ENCODE results near the gene KIF1A. TPM values are rescaled to one million over a fixed set of nuclear protein-coding genes. Genes with fewer than 3 reads are reported as not detected.

The KIF1A gene
- total RNA-seq, 2 donors from 2014 or later = 18.9 to 55.8 TPM

GRCh38 chr2:240736281-240737250 lies 83.5 kb downstream of the KIF1A start:
- Histone ChIP-seq H3K27me3 (replicated peaks; ENCODE audit: insufficient read depth) (no peaks in the 10 kb centered on the region), H3K9me3 (no peaks in the 10 kb centered on the region), H3K4me1 (replicated peaks) (no peaks in the 10 kb centered on the region), H3K36me3 (no peaks in the 10 kb centered on the region), H3K27ac (no peak overlapping the region), H3K4me3 (no peak overlapping the region)
- 82% methylated on average over 35 of the region's 35 CpGs for WGBS
- intact Hi-C loops (cut with DNase I) = no loop called here
- no peak for DNase-seq (ENCODE audit: low spot score)
- TF ChIP-seq POLR2AphosphoS5 (IDR thresholded peaks at IDR 0.05) = no peak

DNA sequence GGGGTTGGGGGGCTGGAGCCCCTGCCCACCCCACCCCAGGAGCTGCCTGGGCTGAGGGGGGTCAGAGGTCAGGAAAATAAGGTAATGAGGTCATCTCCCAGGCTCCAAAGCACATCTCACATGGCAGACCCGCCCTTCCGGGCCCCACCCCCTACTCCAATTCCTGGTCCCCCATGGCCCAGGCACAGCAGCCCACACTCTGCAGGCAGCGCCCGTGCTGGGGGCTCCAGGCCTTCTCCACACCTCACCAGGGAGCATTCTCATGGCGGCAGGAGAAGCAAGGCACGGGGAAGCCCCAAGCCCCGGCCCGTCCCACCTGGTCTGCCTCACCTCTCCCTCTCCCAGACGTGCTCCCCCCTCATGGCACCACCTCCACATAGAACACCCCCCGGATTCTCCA lies 84.5 kb downstream of the KIF1A start:
- WGBS = 92% methylated on average over 10 of the region's 10 CpGs
- Histone ChIP-seq H3K27ac (no peak overlapping the region), H3K4me1 (replicated peaks) (no peaks in the 10 kb centered on the region), H3K9me3 (no peaks in the 10 kb centered on the region), H3K27me3 (replicated peaks; ENCODE audit: insufficient read depth) (no peaks in the 10 kb centered on the region), H3K36me3 (no peaks in the 10 kb centered on the region), H3K4me3 (no peak overlapping the region)
- no peak for DNase-seq (ENCODE audit: low spot score)
- intact Hi-C loops (cut with DNase I) = no loop called here
- TF ChIP-seq POLR2AphosphoS5 (IDR thresholded peaks at IDR 0.05) (no peak), POLR2A (IDR thresholded peaks at IDR 0.05) (no peak)
- TF ChIP-seq, protein P1, sequence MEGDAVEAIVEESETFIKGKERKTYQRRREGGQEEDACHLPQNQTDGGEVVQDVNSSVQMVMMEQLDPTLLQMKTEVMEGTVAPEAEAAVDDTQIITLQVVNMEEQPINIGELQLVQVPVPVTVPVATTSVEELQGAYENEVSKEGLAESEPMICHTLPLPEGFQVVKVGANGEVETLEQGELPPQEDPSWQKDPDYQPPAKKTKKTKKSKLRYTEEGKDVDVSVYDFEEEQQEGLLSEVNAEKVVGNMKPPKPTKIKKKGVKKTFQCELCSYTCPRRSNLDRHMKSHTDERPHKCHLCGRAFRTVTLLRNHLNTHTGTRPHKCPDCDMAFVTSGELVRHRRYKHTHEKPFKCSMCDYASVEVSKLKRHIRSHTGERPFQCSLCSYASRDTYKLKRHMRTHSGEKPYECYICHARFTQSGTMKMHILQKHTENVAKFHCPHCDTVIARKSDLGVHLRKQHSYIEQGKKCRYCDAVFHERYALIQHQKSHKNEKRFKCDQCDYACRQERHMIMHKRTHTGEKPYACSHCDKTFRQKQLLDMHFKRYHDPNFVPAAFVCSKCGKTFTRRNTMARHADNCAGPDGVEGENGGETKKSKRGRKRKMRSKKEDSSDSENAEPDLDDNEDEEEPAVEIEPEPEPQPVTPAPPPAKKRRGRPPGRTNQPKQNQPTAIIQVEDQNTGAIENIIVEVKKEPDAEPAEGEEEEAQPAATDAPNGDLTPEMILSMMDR (IDR thresholded peaks at IDR 0.05) = no peak

GRCh38 chr2:240734756-240735155 lies 85.3 kb downstream of the KIF1A start:
- no peak for DNase-seq (ENCODE audit: low spot score)
- H3K9me3 ChIP-seq = no peaks in the 10 kb centered on the region
- intact Hi-C loops (cut with DNase I) = no loop called here
- no peaks in the 10 kb centered on the region for H3K4me1 ChIP-seq (replicated peaks)
- 95% methylated on average over 14 of the region's 17 CpGs for WGBS
- no peaks in the 10 kb centered on the region for H3K36me3 ChIP-seq
- H3K27ac ChIP-seq = no peak overlapping the region
- H3K27me3 ChIP-seq (replicated peaks; ENCODE audit: insufficient read depth) = no peaks in the 10 kb centered on the region
- TF ChIP-seq POLR2A (IDR thresholded peaks at IDR 0.05) = no peak
- no peak for TF ChIP-seq POLR2AphosphoS5 (IDR thresholded peaks at IDR 0.05)
- TF ChIP-seq, protein P1 (IDR thresholded peaks at IDR 0.05) = no peak
- H3K4me3 ChIP-seq = no peak overlapping the region

- no peak for DNase-seq (ENCODE audit: low spot score)
- no peaks in the 10 kb centered on the region for H3K27me3 ChIP-seq (replicated peaks; ENCODE audit: insufficient read depth)
- no peak overlapping the region for H3K4me3 ChIP-seq
- intact Hi-C loops (cut with DNase I) = no loop called here
- H3K27ac ChIP-seq = no peak overlapping the region
- H3K36me3 ChIP-seq = no peaks in the 10 kb centered on the region
- WGBS = 82% methylated on average over 24 of the region's 24 CpGs
- no peaks in the 10 kb centered on the region for H3K4me1 ChIP-seq (replicated peaks)
- no peaks in the 10 kb centered on the region for H3K9me3 ChIP-seq
- TF ChIP-seq POLR2A (IDR thresholded peaks at IDR 0.05) (no peak), POLR2AphosphoS5 (IDR thresholded peaks at IDR 0.05) (no peak)
- TF ChIP-seq, protein P1 (IDR thresholded peaks at IDR 0.05) = no peak
Observed at GRCh38 chr2:240733803-240734495, 86.1 kb downstream of the KIF1A start.

DNA sequence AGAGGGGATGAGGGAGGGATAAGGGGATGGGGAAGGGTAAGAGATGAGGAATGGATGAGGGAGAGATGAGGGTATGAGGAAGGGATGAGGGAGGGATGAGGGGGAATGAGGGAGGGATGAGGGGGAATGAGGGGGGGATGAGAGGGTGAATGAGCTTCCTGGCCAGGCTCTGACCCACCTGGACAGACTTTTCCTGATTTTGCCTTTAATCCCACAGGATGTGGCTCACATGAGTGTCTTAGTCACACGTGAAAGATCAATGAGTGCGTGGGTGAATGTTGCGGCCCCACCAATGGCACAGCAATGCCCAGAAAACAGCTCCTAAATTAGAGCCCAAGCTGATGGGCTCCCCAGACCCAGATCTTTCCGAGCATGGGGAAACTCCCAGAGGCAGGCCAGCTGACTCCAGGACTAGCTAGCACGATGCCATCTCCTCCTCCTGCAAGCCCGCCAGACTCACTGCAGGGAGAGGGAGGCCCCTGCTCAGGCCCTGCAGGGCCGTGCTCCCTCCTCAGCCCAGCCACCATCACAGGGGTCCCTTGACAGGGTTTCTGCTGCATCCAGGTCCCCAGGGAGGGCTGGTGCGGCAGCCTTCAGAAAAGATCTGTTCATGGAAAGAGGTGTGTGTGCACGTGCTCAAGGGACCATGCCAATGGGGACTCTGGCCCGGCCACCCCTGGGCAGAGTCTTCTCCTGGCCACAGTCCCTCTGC lies 87.0 kb downstream of the KIF1A start:
- TF ChIP-seq POLR2A (IDR thresholded peaks at IDR 0.05) = no peak
- TF ChIP-seq, protein P1 (IDR thresholded peaks at IDR 0.05) = no peak
- no peak for TF ChIP-seq POLR2AphosphoS5 (IDR thresholded peaks at IDR 0.05)
- H3K27me3 ChIP-seq (replicated peaks; ENCODE audit: insufficient read depth) = no peaks in the 10 kb centered on the region
- H3K9me3 ChIP-seq = no peaks in the 10 kb centered on the region
- no peaks in the 10 kb centered on the region for H3K36me3 ChIP-seq
- no peak for DNase-seq (ENCODE audit: low spot score)
- H3K4me3 ChIP-seq = no peak overlapping the region
- WGBS = 87% methylated on average over 10 of the region's 10 CpGs
- no peak overlapping the region for H3K27ac ChIP-seq
- intact Hi-C loops (cut with DNase I) = no loop called here
- no peaks in the 10 kb centered on the region for H3K4me1 ChIP-seq (replicated peaks)
